B cell (primary cell): ENCODE data around the gene MYH11. TPM values are rescaled to one million over a fixed set of nuclear protein-coding genes. Genes with fewer than 3 reads are reported as not detected.

ENCODE experiments used
- ATAC-seq: fragments of 200-7000 bp; cut with Tn5 transposase; one replicate; pipeline ENCODE4 v1.10.0; 2021; ENCODE audit warnings: low read depth, mild to moderate bottlenecking, moderate number of reproducible peaks, moderate library complexity
- CTCF ChIA-PET: fragments of 350-600 bp; sonication (Branson Sonifier 250); formaldehyde crosslinking; loops from one replicate; lab custom pipeline; 2021; ENCODE audit warnings: antibody characterized with exemption, inconsistent platforms; lab: Charles Lee
- POLR2A ChIA-PET: fragments of 350-600 bp; sonication (Branson Sonifier 250); formaldehyde crosslinking; loops from one replicate; lab custom pipeline; 2021; ENCODE audit warnings: antibody characterized with exemption; lab: Charles Lee
- DNase-seq: peaks from one replicate; pipeline ENCODE4 v3.0.0; 2013
- H2AFZ ChIP-seq: 2 replicates; pipeline ENCODE4 v1.6.1; 2012; ENCODE audit warnings: mild to moderate bottlenecking, low read depth, low read length; ENCODE audit not compliant: insufficient read depth, poor library complexity, severe bottlenecking
- H3K27ac ChIP-seq, 2 donors: 1 replicate in 1 of 2; 2 replicates in 1 of 2; pipeline ENCODE4 v1.5.1; 2012 to 2013; ENCODE audit warnings: low read length in 2 of 2, mild to moderate bottlenecking in 2 of 2, moderate library complexity in 1 of 2
- H3K27me3 ChIP-seq, 4 experiments: fragments of 200-600 bp in 1 of 4; sonication (generic) in 1 of 4; replicated peaks in 1 of 4; 1 replicate in 2 of 4; 2 replicates in 2 of 4; pipeline versions ENCODE4 v1.6.1 to v1.7.0; 2013 to 2016; ENCODE audit warnings: low read length in 3 of 4, mild to moderate bottlenecking in 2 of 4, mixed read lengths in 1 of 4, moderate library complexity in 1 of 4; ENCODE audit not compliant: insufficient read depth in 4 of 4, control insufficient read depth in 3 of 4; ENCODE audit errors: control extremely low read depth in 1 of 4
- H3K36me3 ChIP-seq, 2 experiments: replicated peaks in 1 of 2; 1 replicate in 1 of 2; 2 replicates in 1 of 2; pipeline versions ENCODE4 v1.6.1 to v1.7.1; 2013; ENCODE audit warnings: low read length in 1 of 2; ENCODE audit not compliant: insufficient read depth in 2 of 2, control insufficient read depth in 1 of 2; ENCODE audit errors: control extremely low read depth in 1 of 2, extremely low read depth in 1 of 2
- H3K4me1 ChIP-seq, 2 donors: fragments of 200-600 bp in 1 of 2; sonication (generic) in 1 of 2; 1 replicate in 1 of 2; 2 replicates in 1 of 2; pipeline versions ENCODE4 v1.5.1 to v1.6.1; 2013 to 2017; ENCODE audit warnings: low read length in 2 of 2; ENCODE audit not compliant: control insufficient read depth in 2 of 2, insufficient read depth in 2 of 2
- H3K4me2 ChIP-seq: replicated peaks from 2 replicates; pipeline ENCODE3; 2012; ENCODE audit warnings: mild to moderate bottlenecking, low read depth, low read length; ENCODE audit not compliant: poor library complexity, severe bottlenecking
- H3K4me3 ChIP-seq, 5 experiments: fragments of 200-600 bp in 1 of 5; sonication (generic) in 1 of 5; 1 replicate in 3 of 5; 2 replicates in 2 of 5; pipeline versions ENCODE4 v1.5.1 to v1.7.0; 2011 to 2016; ENCODE audit warnings: low read length in 4 of 5, mild to moderate bottlenecking in 4 of 5, low read depth in 2 of 5, control low read depth in 1 of 5, moderate library complexity in 1 of 5; ENCODE audit not compliant: insufficient read depth in 1 of 5; ENCODE audit errors: control extremely low read depth in 1 of 5, extremely low read depth in 1 of 5
- H3K79me2 ChIP-seq: fragments of 200-600 bp; sonication (generic); one replicate; pipeline ENCODE4 v1.6.0; 2016; ENCODE audit warnings: low read length; ENCODE audit not compliant: control insufficient read depth, insufficient read depth
- H3K9ac ChIP-seq: fragments of 200-600 bp; sonication (generic); 2 replicates; pipeline ENCODE4 v1.6.1; 2017; ENCODE audit warnings: mild to moderate bottlenecking, low read length, moderate library complexity
- H3K9me3 ChIP-seq, 3 donors: one replicate each; pipeline versions ENCODE4 v1.6.1 to v1.7.1; 2013; ENCODE audit warnings: low read length in 2 of 3; ENCODE audit not compliant: control insufficient read depth in 2 of 3, insufficient read depth in 1 of 3; ENCODE audit errors: control extremely low read depth in 1 of 3
- H4K20me1 ChIP-seq: 2 replicates; pipeline ENCODE4 v1.6.0; 2012; ENCODE audit warnings: mild to moderate bottlenecking, low read length; ENCODE audit not compliant: insufficient read depth, control insufficient read depth, poor library complexity, severe bottlenecking
- H3K27ac Mint-ChIP-seq: one replicate; pipeline ENCODE4 v1.8.0; 2021; ENCODE audit warnings: mixed read lengths
- H3K27me3 Mint-ChIP-seq: one replicate; pipeline ENCODE4 v1.8.0; 2021; ENCODE audit warnings: mixed read lengths
- H3K4me1 Mint-ChIP-seq: one replicate; pipeline ENCODE4 v1.8.0; 2021; ENCODE audit warnings: mixed read lengths
- H3K4me3 Mint-ChIP-seq: one replicate; pipeline ENCODE4 v1.8.0; 2021; ENCODE audit warnings: mixed read lengths
- H3K9me3 Mint-ChIP-seq: one replicate; pipeline ENCODE4 v1.8.0; 2022; ENCODE audit warnings: mixed read lengths; ENCODE audit not compliant: insufficient read depth
- EZH2 ChIP-seq: IDR thresholded peaks from 2 replicates; pipeline ENCODE4 v1.6.1; 2012; ENCODE audit warnings: borderline replicate concordance, low read depth, mild to moderate bottlenecking, moderate library complexity, low read length; ENCODE audit not compliant: insufficient read depth, poor library complexity, severe bottlenecking
- WGBS: methylation state at CpG from one replicate; pipeline ENCODE4 v1.1.5; 2013; ENCODE audit warnings: missing lambda C conversion rate; ENCODE audit not compliant: insufficient coverage; 5-methylcytosine and 5-hydroxymethylcytosine counted together
- intact Hi-C: fragments of 100-400 bp; cut with micrococcal nuclease; formaldehyde crosslinking; loops from one replicate; pipeline ENCODE4 v1.10.0; 2022
- polyA plus RNA-seq: library from polyadenylated mRNA; depleted of rRNA; stranded (reverse); fragments of >200 nt; gene quantifications from 2 replicates; pipeline ENCODE4 v1.2.3, GENCODE V29; 2012
- total RNA-seq, 2 donors: library from RNA; stranded (reverse); fragments of 120-200 nt in 1 of 2; gene quantifications; 1 replicate in 1 of 2; 2 replicates in 1 of 2; pipeline versions ENCODE4 v1.2.3 to v1.2.4, GENCODE V29; 2013 to 2022
- TF ChIP-seq, protein P1 (sequence below): fragments of 200-600 bp; IDR thresholded peaks from one replicate; pipeline ENCODE4 v1.8.0; 2022; ENCODE audit warnings: antibody characterized with exemption, mild to moderate bottlenecking

Gene MYH11
- total and polyA plus RNA-seq, 2 donors (not counting 1 experiment from before 2014, with no cell fraction given) = 0.05 to 0.16 TPM

DNA sequence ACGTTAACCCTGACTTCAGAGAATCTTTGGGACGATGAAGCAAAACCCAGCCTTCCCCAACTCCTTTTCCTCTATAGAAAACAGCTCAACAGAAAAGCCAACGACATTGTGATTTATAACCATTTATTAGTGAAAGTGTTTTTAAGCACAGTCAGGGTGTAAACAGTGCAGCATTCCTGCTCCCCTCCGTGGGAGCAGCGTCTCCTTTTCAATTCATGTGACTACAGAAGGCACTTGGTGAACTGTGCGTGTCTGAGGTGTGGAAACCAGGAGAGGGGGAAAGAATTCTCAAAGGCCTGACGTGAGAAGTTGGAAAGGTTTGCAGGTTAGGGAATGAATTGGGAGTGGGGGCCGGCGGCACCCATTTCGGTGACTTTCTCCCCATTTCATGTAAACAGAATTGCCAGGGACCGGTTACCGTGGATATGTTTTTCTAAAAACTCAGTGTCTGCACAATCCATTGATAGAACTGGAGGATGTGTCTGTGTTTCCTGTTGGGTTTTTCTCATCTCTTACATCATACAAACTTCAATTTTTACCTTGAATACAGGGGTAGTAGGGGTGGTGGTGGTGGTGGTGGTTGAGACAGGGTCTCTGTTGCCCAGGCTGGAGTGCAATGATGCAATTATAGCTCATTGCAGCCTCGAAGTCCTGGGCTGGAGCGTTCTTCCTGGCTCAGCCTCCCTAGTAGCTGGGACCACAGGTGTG lies 153.6 kb downstream of the MYH11 start:
- Histone ChIP-seq H3K9me3 (no peaks in the 10 kb centered on the region), H3K4me3 (no peak overlapping the region), H2AFZ (no peak overlapping the region), H3K27me3 (no peaks in the 10 kb centered on the region), H3K79me2 (peaks cover 11% of the 10 kb centered on the region), H3K4me2 (no peak overlapping the region), H4K20me1 (peaks cover 20% of the 10 kb centered on the region), H3K9ac (no peak overlapping the region), H3K36me3 (peaks cover 0 to 47% of the 10 kb centered on the region in 2 experiments), H3K27ac (no peak overlapping the region), H3K4me1 (no peaks in the 10 kb centered on the region)
- Mint-ChIP-seq H3K4me1 (peaks cover 6% of the 10 kb centered on the region), H3K27ac (peak overlapping the region; percentile 38), H3K9me3 (no peaks in the 10 kb centered on the region), H3K27me3 (no peaks in the 10 kb centered on the region), H3K4me3 (no peak overlapping the region)
- ATAC-seq (no peak), DNase-seq (no peak)
- WGBS = 86% methylated on average over 7 of the region's 14 CpGs
- ChIA-PET CTCF (interaction anchor here (0.8 to 3.2 kb wide), 9 partner anchors 10 to 276 kb away, joined by 3 to 22 read pairs (median 4); no protein-coding TSS in a partner anchor), POLR2A (no interaction called here)
- TF ChIP-seq, protein P1, sequence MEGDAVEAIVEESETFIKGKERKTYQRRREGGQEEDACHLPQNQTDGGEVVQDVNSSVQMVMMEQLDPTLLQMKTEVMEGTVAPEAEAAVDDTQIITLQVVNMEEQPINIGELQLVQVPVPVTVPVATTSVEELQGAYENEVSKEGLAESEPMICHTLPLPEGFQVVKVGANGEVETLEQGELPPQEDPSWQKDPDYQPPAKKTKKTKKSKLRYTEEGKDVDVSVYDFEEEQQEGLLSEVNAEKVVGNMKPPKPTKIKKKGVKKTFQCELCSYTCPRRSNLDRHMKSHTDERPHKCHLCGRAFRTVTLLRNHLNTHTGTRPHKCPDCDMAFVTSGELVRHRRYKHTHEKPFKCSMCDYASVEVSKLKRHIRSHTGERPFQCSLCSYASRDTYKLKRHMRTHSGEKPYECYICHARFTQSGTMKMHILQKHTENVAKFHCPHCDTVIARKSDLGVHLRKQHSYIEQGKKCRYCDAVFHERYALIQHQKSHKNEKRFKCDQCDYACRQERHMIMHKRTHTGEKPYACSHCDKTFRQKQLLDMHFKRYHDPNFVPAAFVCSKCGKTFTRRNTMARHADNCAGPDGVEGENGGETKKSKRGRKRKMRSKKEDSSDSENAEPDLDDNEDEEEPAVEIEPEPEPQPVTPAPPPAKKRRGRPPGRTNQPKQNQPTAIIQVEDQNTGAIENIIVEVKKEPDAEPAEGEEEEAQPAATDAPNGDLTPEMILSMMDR = no peak
- no peak for TF ChIP-seq EZH2
- intact Hi-C loops = loop anchor here (5.0 kb wide), 1 partner anchor 61 kb away; the partner anchor contains the start of gene MARF1
